HG03025 (cell line): Measurements from ENCODE around the gene DCUN1D2.
"Not testable (repeated sequence)": the region's sequence is repeated elsewhere in the genome, so short reads cannot be mapped to it uniquely, and the experiment has no call there.

ENCODE experiments used
- ATAC-seq: cut with Tn5 transposase; IDR thresholded peaks from one replicate; pipeline ENCODE4 v1.9.1; 2021; ENCODE audit warnings: mild to moderate bottlenecking, moderate library complexity; ENCODE audit not compliant: unreplicated experiment, low FRiP score

The DCUN1D2 gene

GRCh38 chr13:113490496-113491417 is at the start of gene DCUN1D2:
DCUN1D2 (minus strand) TSS chr13:113490711; CDS start chr13:113490669, 42 bp downstream.
- peak; percentile 74 for ATAC-seq

GRCh38 chr13:113539822-113540221 is 49.3 kb upstream of the DCUN1D2 start:
- no peak for ATAC-seq

- no peak for ATAC-seq
Observed at GRCh38 chr13:113539176-113539575, 48.7 kb upstream of the DCUN1D2 start.

GRCh38 chr13:113538689-113539058 is 48.2 kb upstream of the DCUN1D2 start:
- ATAC-seq, result no peak

- ATAC-seq, result no peak
Observed at GRCh38 chr13:113537909-113538688, 47.6 kb upstream of the DCUN1D2 start.

- no peak for ATAC-seq
Observed at GRCh38 chr13:113537205-113537604, 46.7 kb upstream of the DCUN1D2 start.

GRCh38 chr13:113536461-113537110 is 46.1 kb upstream of the DCUN1D2 start:
- no peak for ATAC-seq

GRCh38 chr13:113535381-113535781 is 44.9 kb upstream of the DCUN1D2 start:
- ATAC-seq, result no peak

GRCh38 chr13:113534236-113534860 is 43.8 kb upstream of the DCUN1D2 start:
- no peak for ATAC-seq

GRCh38 chr13:113533161-113533840 is 42.8 kb upstream of the DCUN1D2 start:
- ATAC-seq, result no peak

GRCh38 chr13:113532156-113532806 is 41.8 kb upstream of the DCUN1D2 start:
- ATAC-seq, result no peak

GRCh38 chr13:113531041-113531873 is 40.7 kb upstream of the DCUN1D2 start:
- ATAC-seq, result no peak

- no peak for ATAC-seq
Observed at GRCh38 chr13:113528813-113529180, 38.3 kb upstream of the DCUN1D2 start.

GRCh38 chr13:113528101-113528812 is 37.7 kb upstream of the DCUN1D2 start:
- no peak for ATAC-seq

- ATAC-seq, result no peak
Observed at GRCh38 chr13:113527272-113527958, 36.9 kb upstream of the DCUN1D2 start.

- no peak for ATAC-seq
Observed at GRCh38 chr13:113526466-113527220, 36.1 kb upstream of the DCUN1D2 start.

GRCh38 chr13:113522438-113522837 is 31.9 kb upstream of the DCUN1D2 start:
- not testable (repeated sequence) for ATAC-seq
